Measurements from ENCODE around the gene C2orf68. TPM values are rescaled to one million over a fixed set of nuclear protein-coding genes. Genes with fewer than 3 reads are reported as not detected.

C2orf68 gene
- total RNA-seq, 1 donor from 2014 or later: 40.5 TPM

Other genes with a start within 250 kb of the C2orf68 start
- 403 and 407 TPM in 2 replicates for gene CAPG, start 201.7 kb downstream of the C2orf68 start, total RNA-seq
- gene SH2D6, start 193.4 kb downstream of the C2orf68 start, total RNA-seq: 0.32 and 0.52 TPM in 2 replicates
- gene MAT2A, start 72.9 kb downstream of the C2orf68 start, total RNA-seq: 327 and 333 TPM in 2 replicates
- 21.3 and 24.3 TPM in 2 replicates for gene GGCX, start 50.6 kb downstream of the C2orf68 start, total RNA-seq
- 139 and 146 TPM in 2 replicates for gene VAMP8, start 34.5 kb downstream of the C2orf68 start, total RNA-seq
- gene VAMP5, start 27.6 kb downstream of the C2orf68 start, total RNA-seq: 60.8 and 65.6 TPM in 2 replicates
- 97.8 and 108 TPM in 2 replicates for gene RNF181, start 16.3 kb downstream of the C2orf68 start, total RNA-seq
- gene TMEM150A, start 9.4 kb downstream of the C2orf68 start, total RNA-seq: 2.1 and 2.2 TPM in 2 replicates
- 81.2 and 83.9 TPM in 2 replicates for gene USP39, start 4.1 kb upstream of the C2orf68 start, total RNA-seq
- not detected in 2 replicates for gene SFTPB, start 56.1 kb upstream of the C2orf68 start, total RNA-seq
- gene GNLY, start 82.3 kb upstream of the C2orf68 start, total RNA-seq: 17.8 and 18.1 TPM in 2 replicates
- 0.18 and 0.20 TPM in 2 replicates for gene ATOH8, start 141.9 kb upstream of the C2orf68 start, total RNA-seq